Endothelial cell of umbilical vein (primary cell): ENCODE results near the gene RD3L. TPM values are rescaled to one million over a fixed set of nuclear protein-coding genes. Genes with fewer than 3 reads are reported as not detected.

Experiments used
- BruUV-seq: library from RNA; stranded (reverse); fragments of 400-500 nt; replicated peaks from 2 replicates; lab custom pipeline; 2021; lab: Mats Ljungman, UMichigan
- CTCF ChIA-PET: fragments of 300-600, 350-600 bp; sonication (Branson Sonifier 250); formaldehyde crosslinking; loops from one replicate; lab custom pipeline; 2021; ENCODE audit warnings: antibody characterized with exemption, inconsistent platforms; lab: Charles Lee
- POLR2A ChIA-PET: fragments of 300-600, 350-600 bp; sonication (Branson Sonifier 250); formaldehyde crosslinking; loops from one replicate; lab custom pipeline; 2021; ENCODE audit warnings: antibody characterized with exemption, inconsistent platforms; lab: Charles Lee
- DNase-seq: peaks from one replicate; pipeline ENCODE4 v3.0.0-alpha.2; 2011; ENCODE audit warnings: low read depth, low spot score
- FAIRE-seq: peaks from 2 replicates; lab custom pipeline; 2011; peaks lifted over from hg19 to GRCh38; lab: Jason Lieb, UNC
- H2AFZ ChIP-seq: 2 replicates; pipeline ENCODE4 v1.6.0; 2012; ENCODE audit warnings: low read depth, low read length, control low read depth, inconsistent platforms
- H3K27ac ChIP-seq: 2 replicates; pipeline ENCODE4 v1.5.1; 2011; ENCODE audit warnings: low read depth, mild to moderate bottlenecking, control low read depth, low read length, moderate library complexity; ENCODE audit not compliant: insufficient read depth
- H3K27me3 ChIP-seq, 2 experiments: 2 replicates each; pipeline versions ENCODE4 v1.6.0 to v1.6.1; 2011; ENCODE audit warnings: low read length in 2 of 2, mixed read lengths in 1 of 2; ENCODE audit not compliant: control insufficient read depth in 2 of 2, insufficient read depth in 2 of 2
- H3K36me3 ChIP-seq, 2 experiments: 2 replicates in 1 of 2; 3 replicates in 1 of 2; pipeline ENCODE4 v1.5.1; 2011; ENCODE audit warnings: low read length in 2 of 2, mild to moderate bottlenecking in 1 of 2, moderate library complexity in 1 of 2; ENCODE audit not compliant: control insufficient read depth in 2 of 2, insufficient read depth in 2 of 2; ENCODE audit errors: extremely low read depth in 1 of 2
- H3K4me1 ChIP-seq: 3 replicates; pipeline ENCODE4 v1.5.1; 2011; ENCODE audit warnings: mild to moderate bottlenecking, low read length; ENCODE audit not compliant: control insufficient read depth, insufficient read depth; ENCODE audit errors: extremely low read depth
- H3K4me2 ChIP-seq: 2 replicates; pipeline ENCODE4 v1.6.1; 2011; ENCODE audit warnings: low read length, control low read depth, mixed read lengths; ENCODE audit not compliant: insufficient read depth
- H3K4me3 ChIP-seq, 3 experiments: fragments of 200-600 bp in 1 of 3; sonication (generic), shearing (Covaris generic) in 1 of 3; replicated peaks in 1 of 3; 2 replicates each; pipeline ENCODE4 v1.5.1; 2011 to 2016; ENCODE audit warnings: control low read depth in 3 of 3, low read length in 3 of 3, mild to moderate bottlenecking in 2 of 3, inconsistent platforms in 1 of 3, low read depth in 1 of 3, moderate library complexity in 1 of 3; ENCODE audit not compliant: insufficient read depth in 1 of 3
- H3K79me2 ChIP-seq: 2 replicates; pipeline ENCODE4 v1.6.0; 2012; ENCODE audit warnings: low read length, inconsistent platforms; ENCODE audit not compliant: control insufficient read depth, insufficient read depth
- H3K9ac ChIP-seq: replicated peaks from 2 replicates; pipeline ENCODE3; 2011; ENCODE audit warnings: low read length, control low read depth; ENCODE audit not compliant: insufficient read depth; ENCODE audit errors: extremely low read depth
- H3K9me1 ChIP-seq: replicated peaks from 3 replicates; pipeline ENCODE4 v1.6.0; 2011; ENCODE audit warnings: mild to moderate bottlenecking, low read length; ENCODE audit not compliant: control insufficient read depth, insufficient read depth; ENCODE audit errors: extremely low read depth
- H3K9me3 ChIP-seq: replicated peaks from 2 replicates; pipeline ENCODE4 v1.5.1; 2012; ENCODE audit warnings: low read length, inconsistent platforms; ENCODE audit not compliant: control insufficient read depth, insufficient read depth
- H4K20me1 ChIP-seq: replicated peaks from 2 replicates; pipeline ENCODE3; 2011; ENCODE audit warnings: mild to moderate bottlenecking, low read length; ENCODE audit not compliant: control insufficient read depth, insufficient read depth; ENCODE audit errors: extremely low read depth
- EZH2 ChIP-seq: IDR thresholded peaks from 2 replicates; pipeline ENCODE4 v1.6.1; 2012; ENCODE audit warnings: borderline replicate concordance, low read depth, mild to moderate bottlenecking, moderate library complexity, low read length, inconsistent platforms; ENCODE audit not compliant: severe bottlenecking
- FOS ChIP-seq: IDR thresholded peaks from 2 replicates; pipeline ENCODE4 v1.6.1; 2011; ENCODE audit warnings: mild to moderate bottlenecking, low read length, moderate library complexity, borderline replicate concordance; ENCODE audit not compliant: insufficient read depth
- GATA2 ChIP-seq: IDR thresholded peaks from 2 replicates; pipeline ENCODE4 v1.7.0; 2011; ENCODE audit warnings: low read depth, mild to moderate bottlenecking, moderate library complexity, mixed read lengths, low read length; ENCODE audit not compliant: insufficient read length, insufficient read depth
- JUN ChIP-seq: IDR thresholded peaks from 2 replicates; pipeline ENCODE4 v1.6.1; 2011; ENCODE audit warnings: borderline replicate concordance, low read depth; ENCODE audit not compliant: insufficient read length, insufficient read depth
- MYC ChIP-seq: IDR thresholded peaks from one replicate; pipeline ENCODE4 v1.6.1; 2011; ENCODE audit warnings: mild to moderate bottlenecking, low read depth, low read length
- POLR2A ChIP-seq: IDR thresholded peaks from 2 replicates; pipeline ENCODE4 v1.6.1; 2012; ENCODE audit warnings: low read depth, mild to moderate bottlenecking, control low read depth, low read length
- POLR2AphosphoS5 ChIP-seq: IDR thresholded peaks from 2 replicates; pipeline ENCODE4 v1.6.1; 2012; ENCODE audit warnings: low read depth, mild to moderate bottlenecking, control low read depth, low read length, moderate library complexity; ENCODE audit not compliant: insufficient read depth
- dilution Hi-C: fragments of 300-500 bp; cut with MboI; formaldehyde crosslinking; loops from one replicate; pipeline ENCODE4 v1.15.0; 2019; ENCODE audit warnings: low sequenced_read_pairs; ENCODE audit not compliant: extremely low pct_ligation_motif_present
- intact Hi-C: fragments of 100-400 bp; cut with micrococcal nuclease; formaldehyde crosslinking; loops from one replicate; pipeline ENCODE4 v1.10.0; 2022
- polyA plus RNA-seq, 4 experiments: library from polyadenylated mRNA; depleted of rRNA in 3 of 4; stranded (reverse) in 3 of 4; unstranded in 1 of 4; fragments of >200 nt; gene quantifications; 2 replicates each; pipeline versions ENCODE4 v1.2.1 to v1.2.3, GENCODE V29; 2011 to 2012; ENCODE audit warnings: missing spikeins in 1 of 4
- total RNA-seq: library from RNA; stranded (reverse); gene quantifications from 2 replicates; pipeline ENCODE4 v1.2.3, GENCODE V29; 2021
- TF ChIP-seq, protein P1 (sequence below), 2 donors: IDR thresholded peaks; 1 replicate in 1 of 2; 2 replicates in 1 of 2; pipeline ENCODE4 v1.5.1; 2011; ENCODE audit warnings: low read length in 2 of 2, mild to moderate bottlenecking in 2 of 2, moderate library complexity in 2 of 2, control low read depth in 1 of 2, inconsistent platforms in 1 of 2, low read depth in 1 of 2; ENCODE audit not compliant: insufficient read depth in 1 of 2; ENCODE audit errors: extremely low read depth in 1 of 2
- TF ChIP-seq, protein P2 (sequence below): IDR thresholded peaks from 2 replicates; pipeline ENCODE4 v1.6.1; 2011; ENCODE audit not compliant: insufficient read depth, insufficient read length

The RD3L gene
- total and polyA plus RNA-seq, 2 donors (not counting 3 experiments of a cell fraction or from before 2014, with no cell fraction given): not detected

DNA sequence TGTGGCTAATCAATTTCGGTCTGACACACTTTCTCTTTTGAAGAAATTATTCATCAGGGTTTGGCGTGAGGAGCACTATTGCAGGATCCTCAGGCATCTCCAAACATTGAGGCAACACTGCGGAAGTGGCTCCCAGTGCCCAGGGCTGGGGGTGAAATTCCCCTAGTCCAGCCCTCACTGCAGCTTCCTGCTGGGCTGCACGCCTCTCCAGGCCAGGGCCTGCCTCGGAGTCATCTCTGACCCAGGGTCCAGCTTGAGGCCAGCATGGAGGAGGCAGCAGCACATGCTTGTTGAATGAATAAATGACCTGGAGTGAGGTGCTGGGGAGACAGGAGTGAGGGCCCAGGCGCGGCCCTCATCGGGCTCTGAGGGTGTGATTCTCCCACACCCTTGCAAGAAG lies 50.1 kb downstream of the RD3L start:
- no peaks in the 10 kb centered on the region for H3K9me1 ChIP-seq
- POLR2A ChIA-PET: no interaction called here
- FAIRE-seq (no peak), DNase-seq (no peak)
- H3K4me3 ChIP-seq: no peak overlapping the region
- no peaks in the 10 kb centered on the region for H3K9me3 ChIP-seq
- H4K20me1 ChIP-seq: no peaks in the 10 kb centered on the region
- H3K4me2 ChIP-seq: no peak overlapping the region
- TF ChIP-seq JUN (no peak), POLR2A (no peak), GATA2 (no peak), MYC (no peak), FOS (no peak), EZH2 (no peak), POLR2AphosphoS5 (no peak)
- TF ChIP-seq, protein P1, sequence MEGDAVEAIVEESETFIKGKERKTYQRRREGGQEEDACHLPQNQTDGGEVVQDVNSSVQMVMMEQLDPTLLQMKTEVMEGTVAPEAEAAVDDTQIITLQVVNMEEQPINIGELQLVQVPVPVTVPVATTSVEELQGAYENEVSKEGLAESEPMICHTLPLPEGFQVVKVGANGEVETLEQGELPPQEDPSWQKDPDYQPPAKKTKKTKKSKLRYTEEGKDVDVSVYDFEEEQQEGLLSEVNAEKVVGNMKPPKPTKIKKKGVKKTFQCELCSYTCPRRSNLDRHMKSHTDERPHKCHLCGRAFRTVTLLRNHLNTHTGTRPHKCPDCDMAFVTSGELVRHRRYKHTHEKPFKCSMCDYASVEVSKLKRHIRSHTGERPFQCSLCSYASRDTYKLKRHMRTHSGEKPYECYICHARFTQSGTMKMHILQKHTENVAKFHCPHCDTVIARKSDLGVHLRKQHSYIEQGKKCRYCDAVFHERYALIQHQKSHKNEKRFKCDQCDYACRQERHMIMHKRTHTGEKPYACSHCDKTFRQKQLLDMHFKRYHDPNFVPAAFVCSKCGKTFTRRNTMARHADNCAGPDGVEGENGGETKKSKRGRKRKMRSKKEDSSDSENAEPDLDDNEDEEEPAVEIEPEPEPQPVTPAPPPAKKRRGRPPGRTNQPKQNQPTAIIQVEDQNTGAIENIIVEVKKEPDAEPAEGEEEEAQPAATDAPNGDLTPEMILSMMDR (IDR thresholded peaks at IDR 0.05; ENCODE audit: extremely low read depth in 1 of 2, insufficient read depth in 1 of 2, low read depth in 1 of 2, low read length in 2 of 2): no peak
- TF ChIP-seq, protein P2, sequence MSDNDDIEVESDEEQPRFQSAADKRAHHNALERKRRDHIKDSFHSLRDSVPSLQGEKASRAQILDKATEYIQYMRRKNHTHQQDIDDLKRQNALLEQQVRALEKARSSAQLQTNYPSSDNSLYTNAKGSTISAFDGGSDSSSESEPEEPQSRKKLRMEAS: no peak
- no peak overlapping the region for H3K9ac ChIP-seq
- BruUV-seq: no TSS peak
- CTCF ChIA-PET: interaction anchor here (0.6 to 4.3 kb wide), 3 partner anchors 9 to 328 kb away, joined by 3 to 39 read pairs (median 3); no protein-coding TSS in a partner anchor
- H3K4me1 ChIP-seq: peaks cover 7% of the 10 kb centered on the region
- no peak overlapping the region for H2AFZ ChIP-seq
- H3K36me3 ChIP-seq: no peaks in the 10 kb centered on the region
- intact Hi-C loops (no loop called here), dilution Hi-C loops (no loop called here)
- no peak overlapping the region for H3K27ac ChIP-seq
- H3K27me3 ChIP-seq: no peaks in the 10 kb centered on the region
- H3K79me2 ChIP-seq: no peaks in the 10 kb centered on the region
